Fibroblast of lung (primary cell): ENCODE measurements around the gene UTP4.

Experiments
- CTCF ChIP-seq, 2 donors: IDR thresholded peaks in 1 of 2; conservative IDR thresholded peaks in 1 of 2; 1 replicate in 1 of 2; 2 replicates in 1 of 2; pipeline ENCODE4 v1.5.1; 2011 to 2012; ENCODE audit warnings: low read length in 2 of 2, control low read depth in 1 of 2, inconsistent platforms in 1 of 2, low read depth in 1 of 2, mild to moderate bottlenecking in 1 of 2
- EZH2 ChIP-seq: IDR thresholded peaks from 2 replicates; pipeline ENCODE4 v1.5.1; 2012; ENCODE audit warnings: low read length, control low read depth, mild to moderate bottlenecking; ENCODE audit errors: missing control alignments

GRCh38 chr16:69180011-69180338, 47.5 kb downstream of the UTP4 start:
- TF ChIP-seq CTCF (conservative IDR thresholded peaks at IDR 0.05 in 1 of 2, IDR thresholded peaks at IDR 0.05 in 1 of 2; ENCODE audit: low read depth in 1 of 2, low read length in 2 of 2) (no peak), EZH2 (no peak)
